IPS-18a (cell line): Measurements from ENCODE around the gene ATP11B.

ENCODE experiments used
- H3K27ac ChIP-seq: one replicate; pipeline ENCODE4 v1.5.1; 2013; ENCODE audit warnings: low read length
- H3K27me3 ChIP-seq: one replicate; pipeline ENCODE4 v1.6.1; 2013; ENCODE audit warnings: mild to moderate bottlenecking, low read length; ENCODE audit not compliant: control insufficient read depth, insufficient read depth
- H3K36me3 ChIP-seq: one replicate; pipeline ENCODE4 v1.6.1; 2013; ENCODE audit warnings: low read depth, low read length; ENCODE audit not compliant: control insufficient read depth
- H3K4me1 ChIP-seq: one replicate; pipeline ENCODE4 v1.6.1; 2013; ENCODE audit warnings: low read depth, low read length; ENCODE audit not compliant: control insufficient read depth
- H3K4me3 ChIP-seq: one replicate; pipeline ENCODE4 v1.5.1; 2013; ENCODE audit warnings: low read length
- H3K9ac ChIP-seq: one replicate; pipeline ENCODE4 v1.6.1; 2013; ENCODE audit warnings: mild to moderate bottlenecking, low read length, moderate library complexity
- H3K9me3 ChIP-seq: one replicate; pipeline ENCODE4 v1.6.1; 2013; ENCODE audit warnings: low read depth, low read length; ENCODE audit not compliant: control insufficient read depth

ATP11B gene

GRCh38 chr3:182792901-182793662 lies at the start of gene ATP11B:
ATP11B (plus strand) TSS chr3:182793504; CDS start chr3:182793760, 256 bp downstream.
- Histone ChIP-seq H3K4me1 (peaks cover 6% of the 10 kb centered on the region), H3K4me3 (peak within 1 kb of the TSS; percentile 88), H3K27me3 (peaks cover 44% of the 10 kb centered on the region), H3K9ac (peak within 1 kb of the TSS; percentile 56), H3K9me3 (no peaks in the 10 kb centered on the region), H3K36me3 (no peaks in the 10 kb centered on the region), H3K27ac (no peak within 1 kb of the TSS)

GRCh38 chr3:182746959-182747358 lies 46.3 kb upstream of the ATP11B start:
- no peak overlapping the region for H3K4me3 ChIP-seq
- no peaks in the 10 kb centered on the region for H3K27me3 ChIP-seq
- H3K36me3 ChIP-seq = no peaks in the 10 kb centered on the region
- no peaks in the 10 kb centered on the region for H3K9me3 ChIP-seq
- no peaks in the 10 kb centered on the region for H3K4me1 ChIP-seq
- H3K9ac ChIP-seq = no peak overlapping the region
- no peak overlapping the region for H3K27ac ChIP-seq

GRCh38 chr3:182755308-182755707 lies 38.0 kb upstream of the ATP11B start:
- Histone ChIP-seq H3K9me3 (no peaks in the 10 kb centered on the region), H3K4me3 (no peak overlapping the region), H3K36me3 (no peaks in the 10 kb centered on the region), H3K27me3 (no peaks in the 10 kb centered on the region), H3K27ac (no peak overlapping the region), H3K4me1 (no peaks in the 10 kb centered on the region), H3K9ac (no peak overlapping the region)

GRCh38 chr3:182755712-182756111 lies 37.6 kb upstream of the ATP11B start:
- Histone ChIP-seq H3K4me1 (no peaks in the 10 kb centered on the region), H3K9ac (no peak overlapping the region), H3K27me3 (no peaks in the 10 kb centered on the region), H3K36me3 (no peaks in the 10 kb centered on the region), H3K4me3 (no peak overlapping the region), H3K9me3 (no peaks in the 10 kb centered on the region), H3K27ac (no peak overlapping the region)

- Histone ChIP-seq H3K4me1 (no peaks in the 10 kb centered on the region), H3K36me3 (no peaks in the 10 kb centered on the region), H3K9me3 (no peaks in the 10 kb centered on the region), H3K27me3 (no peaks in the 10 kb centered on the region), H3K9ac (no peak overlapping the region), H3K4me3 (no peak overlapping the region), H3K27ac (no peak overlapping the region)
Observed at GRCh38 chr3:182760576-182761164, 32.6 kb upstream of the ATP11B start.

- H3K36me3 ChIP-seq = no peaks in the 10 kb centered on the region
- H3K4me3 ChIP-seq = no peak overlapping the region
- H3K9me3 ChIP-seq = no peaks in the 10 kb centered on the region
- H3K4me1 ChIP-seq = no peaks in the 10 kb centered on the region
- H3K27me3 ChIP-seq = no peaks in the 10 kb centered on the region
- H3K9ac ChIP-seq = no peak overlapping the region
- H3K27ac ChIP-seq = no peak overlapping the region
Observed at GRCh38 chr3:182763896-182764295, 29.4 kb upstream of the ATP11B start.

- no peak overlapping the region for H3K27ac ChIP-seq
- H3K27me3 ChIP-seq = no peaks in the 10 kb centered on the region
- H3K4me3 ChIP-seq = no peak overlapping the region
- H3K9ac ChIP-seq = no peak overlapping the region
- no peaks in the 10 kb centered on the region for H3K36me3 ChIP-seq
- no peaks in the 10 kb centered on the region for H3K9me3 ChIP-seq
- H3K4me1 ChIP-seq = no peaks in the 10 kb centered on the region
Observed at GRCh38 chr3:182765287-182765686, 28.0 kb upstream of the ATP11B start.

- Histone ChIP-seq H3K27me3 (no peaks in the 10 kb centered on the region), H3K4me1 (no peaks in the 10 kb centered on the region), H3K27ac (no peak overlapping the region), H3K36me3 (no peaks in the 10 kb centered on the region), H3K9me3 (no peaks in the 10 kb centered on the region), H3K4me3 (no peak overlapping the region), H3K9ac (no peak overlapping the region)
Observed at GRCh38 chr3:182766099-182766498, 27.2 kb upstream of the ATP11B start.

- Histone ChIP-seq H3K4me1 (no peaks in the 10 kb centered on the region), H3K4me3 (no peak overlapping the region), H3K9ac (no peak overlapping the region), H3K27ac (no peak overlapping the region), H3K9me3 (no peaks in the 10 kb centered on the region), H3K27me3 (no peaks in the 10 kb centered on the region), H3K36me3 (no peaks in the 10 kb centered on the region)
Observed at GRCh38 chr3:182768413-182768812, 24.9 kb upstream of the ATP11B start.

GRCh38 chr3:182769673-182770072 lies 23.6 kb upstream of the ATP11B start:
- Histone ChIP-seq H3K4me3 (no peak overlapping the region), H3K36me3 (no peaks in the 10 kb centered on the region), H3K27ac (no peak overlapping the region), H3K4me1 (no peaks in the 10 kb centered on the region), H3K9me3 (no peaks in the 10 kb centered on the region), H3K9ac (no peak overlapping the region), H3K27me3 (no peaks in the 10 kb centered on the region)

- Histone ChIP-seq H3K4me1 (no peaks in the 10 kb centered on the region), H3K27ac (no peak overlapping the region), H3K4me3 (no peak overlapping the region), H3K9me3 (no peaks in the 10 kb centered on the region), H3K27me3 (no peaks in the 10 kb centered on the region), H3K9ac (no peak overlapping the region), H3K36me3 (no peaks in the 10 kb centered on the region)
Observed at GRCh38 chr3:182782149-182782548, 11.2 kb upstream of the ATP11B start.

- no peaks in the 10 kb centered on the region for H3K9me3 ChIP-seq
- no peak overlapping the region for H3K4me3 ChIP-seq
- H3K27me3 ChIP-seq = no peaks in the 10 kb centered on the region
- no peak overlapping the region for H3K9ac ChIP-seq
- no peaks in the 10 kb centered on the region for H3K4me1 ChIP-seq
- no peak overlapping the region for H3K27ac ChIP-seq
- no peaks in the 10 kb centered on the region for H3K36me3 ChIP-seq
Observed at GRCh38 chr3:182783106-182783505, 10.2 kb upstream of the ATP11B start.
